T1000 (cell line): ENCODE results near the gene DPPA2.
"Not testable (repeated sequence)": the region's sequence is repeated elsewhere in the genome, so short reads cannot be mapped to it uniquely, and the experiment has no call there.

Experiments
- DNase-seq: peaks from one replicate; lab custom pipeline; 2025; ENCODE audit warnings: mixed read lengths; lab: John Stamatoyannopoulos, UW

DPPA2 gene, protein sequence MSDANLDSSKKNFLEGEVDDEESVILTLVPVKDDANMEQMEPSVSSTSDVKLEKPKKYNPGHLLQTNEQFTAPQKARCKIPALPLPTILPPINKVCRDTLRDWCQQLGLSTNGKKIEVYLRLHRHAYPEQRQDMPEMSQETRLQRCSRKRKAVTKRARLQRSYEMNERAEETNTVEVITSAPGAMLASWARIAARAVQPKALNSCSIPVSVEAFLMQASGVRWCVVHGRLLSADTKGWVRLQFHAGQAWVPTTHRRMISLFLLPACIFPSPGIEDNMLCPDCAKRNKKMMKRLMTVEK

DNA sequence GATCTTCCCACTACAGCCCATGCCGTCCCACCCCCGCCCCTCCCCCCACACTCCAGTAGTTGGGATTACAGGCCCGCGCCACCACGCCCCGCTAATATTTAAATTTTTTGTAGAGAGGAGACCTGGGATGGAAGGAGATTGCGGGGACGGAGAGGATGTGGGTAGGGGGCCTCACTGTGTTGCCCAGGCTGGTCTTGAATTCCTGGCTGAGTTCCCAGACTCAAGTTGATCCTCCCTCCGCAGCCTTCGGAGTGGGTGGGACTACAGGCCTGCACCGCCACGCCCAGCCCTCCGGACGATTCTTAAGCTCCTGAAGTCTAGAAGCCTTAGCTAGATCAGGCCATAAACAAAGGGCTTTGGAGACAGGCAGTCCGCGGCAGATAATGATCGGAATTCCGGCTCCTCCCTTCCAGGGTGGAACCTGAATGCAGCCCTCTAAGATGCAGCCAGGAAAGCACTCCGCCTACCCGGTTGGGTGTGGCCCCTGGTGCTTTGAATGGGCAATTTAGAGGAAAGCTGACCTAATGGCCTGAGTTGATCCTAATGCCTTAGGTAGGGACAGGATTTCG, at the start of gene DPPA2:
TSS of gene DPPA2 (minus strand) at position 356 of the 569 bp plus-strand sequence. CDS start 1,975 bp downstream, outside the sequence.
- DNase-seq, result no peak

DNA sequence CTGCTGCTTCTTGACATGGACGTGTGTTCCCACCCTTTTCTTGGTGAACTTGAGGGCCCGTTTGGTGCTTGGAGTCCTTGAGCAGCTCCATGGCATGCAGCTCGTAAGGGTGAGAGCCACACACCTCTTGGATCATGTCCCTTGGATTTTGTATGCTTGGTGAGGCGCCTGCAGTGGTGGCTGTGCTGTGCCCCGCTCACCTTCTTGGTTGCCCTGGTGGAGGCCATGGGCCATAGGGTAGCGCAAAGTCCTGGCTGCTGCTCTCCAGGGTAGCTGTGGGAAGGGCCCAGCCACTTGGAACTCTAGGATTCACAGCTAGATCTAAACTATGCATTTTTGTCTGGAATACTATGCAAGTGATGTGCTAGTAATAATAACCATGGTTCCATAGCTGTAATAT, 47.8 kb upstream of the DPPA2 start:
- DNase-seq, result no peak

DNA sequence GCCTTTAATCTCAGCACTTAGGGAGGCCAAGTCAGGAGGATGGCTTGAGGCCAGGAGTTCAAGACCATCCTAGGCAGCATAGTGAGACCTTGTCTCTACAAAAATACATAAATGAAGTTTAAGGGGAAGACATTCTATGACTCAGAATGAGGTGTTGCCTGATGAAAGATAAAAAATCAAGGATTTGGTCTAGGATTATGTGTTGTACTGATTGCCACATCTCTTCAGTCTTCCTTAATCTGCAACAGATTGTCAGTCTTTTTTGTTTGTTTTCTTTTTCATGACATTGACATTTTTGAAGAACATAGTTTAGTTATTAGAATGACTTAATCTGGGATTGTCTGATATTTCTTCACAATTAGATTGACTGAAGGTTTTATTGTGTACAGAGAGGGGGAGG, 47.3 kb upstream of the DPPA2 start:
- DNase-seq, result no peak

DNA sequence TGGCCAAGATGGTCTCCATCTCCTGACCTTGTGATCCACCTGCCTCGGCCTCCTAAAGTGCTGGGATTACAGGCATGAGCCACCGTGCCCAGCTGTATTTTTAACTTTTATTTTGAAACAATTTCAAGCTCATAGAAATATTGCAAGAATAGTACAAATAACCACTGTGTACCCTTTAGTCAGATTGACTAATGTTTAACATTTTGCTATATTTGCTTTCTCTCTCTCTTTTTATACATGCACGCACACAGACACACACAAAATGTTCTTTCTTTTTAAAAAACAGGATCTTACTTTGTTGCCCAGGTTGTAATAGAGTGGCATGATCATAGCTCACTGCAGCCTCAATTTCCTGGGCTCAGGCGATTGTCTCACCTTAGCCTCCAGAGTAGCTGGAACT, 46.5 kb upstream of the DPPA2 start:
- no peak for DNase-seq

DNA sequence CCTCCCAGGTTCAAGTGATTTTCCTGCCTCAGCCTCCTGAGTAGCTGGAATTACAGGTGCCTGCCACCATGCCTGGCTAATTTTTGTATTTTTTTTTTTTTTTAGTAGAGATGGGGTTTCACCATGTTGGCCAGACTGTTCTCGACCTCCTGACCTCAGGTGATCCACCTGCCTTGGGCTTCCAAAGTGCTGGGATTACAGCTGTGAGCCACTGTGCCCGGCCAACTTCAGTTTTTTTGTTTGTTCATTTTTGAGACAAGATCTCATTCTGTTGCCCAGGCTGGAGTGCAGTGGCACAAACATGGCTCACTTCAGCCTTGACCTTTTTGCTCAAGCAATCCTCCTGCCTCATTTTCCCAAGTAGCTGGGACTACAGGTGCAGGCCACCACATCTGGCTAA, 42.5 kb upstream of the DPPA2 start:
- not testable (repeated sequence) for DNase-seq

DNA sequence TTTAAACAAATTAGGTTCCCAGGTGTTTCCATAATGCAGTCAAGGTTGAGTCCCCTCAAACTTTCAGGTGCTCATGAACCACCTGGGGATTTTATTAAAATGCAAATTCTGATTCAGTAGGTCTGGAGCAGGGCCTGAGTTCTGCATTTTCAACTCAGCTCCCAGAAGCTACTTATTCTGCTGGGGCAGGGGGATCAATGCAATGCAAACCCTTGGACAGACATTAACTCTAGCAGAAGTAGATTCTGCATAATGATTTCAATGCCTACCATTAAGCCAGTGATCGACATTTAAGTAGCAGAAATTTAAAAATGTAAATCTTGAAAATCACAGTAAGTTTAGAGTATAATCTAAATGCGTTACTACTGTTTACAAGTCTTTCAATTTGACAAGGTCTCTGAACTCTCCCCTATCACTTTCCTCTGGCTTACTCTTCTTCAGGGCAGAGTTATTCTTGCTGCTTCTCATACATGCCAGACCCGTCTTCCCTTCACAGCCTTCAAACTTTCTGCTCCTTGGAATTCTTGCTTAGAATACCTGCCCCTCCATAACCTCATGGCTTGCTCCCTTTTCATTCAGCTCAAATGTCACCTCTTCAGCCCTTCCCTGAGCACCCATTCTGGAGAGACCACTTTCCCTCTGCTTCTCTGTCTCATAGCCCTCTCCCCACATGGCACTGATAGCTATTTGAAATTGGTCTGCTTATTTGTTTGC, 40.3 kb upstream of the DPPA2 start:
- no peak for DNase-seq

DNA sequence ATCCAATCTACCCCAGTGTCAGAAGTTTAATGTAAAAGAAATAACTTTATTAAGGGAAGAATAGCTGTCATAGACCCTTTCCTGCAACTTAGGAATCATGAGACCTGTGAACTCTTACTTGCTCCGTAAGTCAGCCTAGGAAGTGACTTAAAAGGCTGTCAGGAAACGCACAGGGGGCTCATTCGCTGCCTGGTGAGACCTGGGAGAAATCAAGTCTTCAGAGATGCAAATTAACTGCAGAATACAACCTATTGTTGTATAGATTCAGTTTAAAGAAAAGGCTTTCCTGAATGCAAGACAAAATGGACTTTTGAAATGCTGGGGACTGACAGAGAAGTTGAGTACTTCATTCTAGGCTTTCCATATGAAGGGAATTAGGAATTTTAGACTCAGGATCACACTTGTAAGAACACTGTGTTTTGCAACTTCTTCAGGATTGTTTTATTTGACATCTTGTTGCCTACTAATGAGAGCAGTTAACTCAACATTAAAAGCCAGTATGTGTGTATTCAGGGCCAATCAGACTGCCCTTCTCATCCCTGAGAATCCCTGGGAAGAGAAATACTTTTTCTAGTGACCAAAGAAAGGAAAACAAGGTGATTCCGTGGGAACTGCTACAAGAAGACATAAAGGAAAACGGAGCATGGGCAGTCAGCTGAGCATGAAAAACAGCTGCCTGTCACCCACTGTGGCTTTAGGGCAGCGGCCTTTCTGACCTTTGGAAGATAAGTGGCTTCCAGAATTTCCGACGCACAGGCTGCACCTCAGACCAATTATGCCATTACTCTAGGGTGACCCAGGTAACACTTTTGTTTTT, 39.5 kb upstream of the DPPA2 start:
- DNase-seq, result no peak

DNA sequence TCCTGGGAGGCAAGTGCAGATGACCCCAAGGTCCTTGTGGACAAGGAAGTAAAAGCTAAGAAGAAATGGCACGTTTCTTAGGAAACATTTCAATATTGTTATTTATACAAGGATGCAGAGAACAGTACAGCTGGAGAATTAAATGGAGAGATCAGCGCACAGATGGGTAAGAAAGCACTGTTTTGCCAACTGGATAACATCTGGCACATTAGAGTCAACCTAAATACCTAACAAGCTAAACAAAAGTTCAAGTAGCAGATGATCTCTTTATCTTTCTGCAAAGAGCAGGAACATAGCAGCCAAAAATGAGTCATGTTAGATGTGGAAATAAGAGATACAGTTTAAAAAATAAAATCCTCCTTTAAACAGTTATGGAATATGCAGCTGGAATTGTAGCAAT, 36.7 kb upstream of the DPPA2 start:
- no peak for DNase-seq

DNA sequence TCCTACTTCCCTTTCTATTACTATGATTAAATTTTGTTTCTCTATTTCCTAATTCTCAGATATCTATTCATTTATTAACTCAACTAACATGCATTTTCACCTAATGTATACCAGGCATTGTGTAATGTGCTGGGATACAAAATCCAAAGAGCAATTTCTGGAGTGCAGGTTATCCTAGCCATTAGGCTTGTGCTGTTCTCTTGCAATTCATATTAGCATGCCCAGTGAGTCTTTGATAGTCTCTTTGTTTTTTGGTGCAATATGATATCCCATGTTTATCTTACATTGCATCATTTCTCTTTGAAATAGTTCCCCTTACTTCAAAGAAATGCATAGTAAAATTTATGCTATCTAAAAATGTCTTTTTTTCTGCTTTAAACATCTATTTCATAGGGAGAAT, 34.9 kb upstream of the DPPA2 start:
- no peak for DNase-seq

DNA sequence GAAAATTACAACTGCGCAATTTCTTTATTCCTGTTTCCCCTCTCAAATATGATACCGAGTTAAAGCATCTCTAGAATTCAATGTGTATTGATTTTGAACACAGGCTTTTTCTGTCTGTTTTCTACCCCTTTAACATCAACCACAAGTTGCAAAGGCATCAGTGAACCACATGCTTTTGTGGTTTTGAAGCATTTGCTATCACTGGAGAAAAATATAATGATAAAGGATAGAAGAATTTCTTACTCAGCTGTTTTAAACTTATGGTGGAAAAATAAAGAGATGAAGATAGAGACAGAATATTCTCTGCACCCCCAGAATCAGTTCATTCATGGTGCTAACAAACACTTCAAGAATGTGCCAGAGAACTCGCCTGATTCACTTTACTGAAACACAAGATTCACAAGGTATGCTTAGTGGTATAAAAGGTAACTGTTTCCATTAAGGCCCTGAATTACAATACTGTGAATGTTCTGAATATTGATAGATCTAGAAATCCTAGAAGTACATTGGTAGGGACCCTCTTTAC, 30.5 kb upstream of the DPPA2 start:
- no peak for DNase-seq

DNA sequence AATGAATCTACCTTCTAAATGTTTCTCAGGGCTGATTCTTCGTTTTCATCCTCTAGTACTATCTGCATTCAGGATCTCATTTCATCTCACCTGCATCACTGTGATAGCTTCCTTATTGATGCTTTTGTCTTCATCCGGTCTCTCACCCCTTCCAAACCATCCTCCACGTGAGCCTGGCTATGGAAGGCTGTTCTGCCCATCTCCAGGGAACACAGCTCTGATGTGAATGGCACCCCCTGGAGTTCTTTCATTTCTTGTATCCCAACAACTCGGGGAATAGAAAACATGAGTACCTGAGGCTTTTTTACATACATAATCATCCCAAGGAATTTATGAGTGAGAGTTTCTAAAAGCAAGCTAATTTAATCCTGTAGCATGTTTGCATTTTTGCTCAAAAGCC, 29.8 kb upstream of the DPPA2 start:
- no peak for DNase-seq

DNA sequence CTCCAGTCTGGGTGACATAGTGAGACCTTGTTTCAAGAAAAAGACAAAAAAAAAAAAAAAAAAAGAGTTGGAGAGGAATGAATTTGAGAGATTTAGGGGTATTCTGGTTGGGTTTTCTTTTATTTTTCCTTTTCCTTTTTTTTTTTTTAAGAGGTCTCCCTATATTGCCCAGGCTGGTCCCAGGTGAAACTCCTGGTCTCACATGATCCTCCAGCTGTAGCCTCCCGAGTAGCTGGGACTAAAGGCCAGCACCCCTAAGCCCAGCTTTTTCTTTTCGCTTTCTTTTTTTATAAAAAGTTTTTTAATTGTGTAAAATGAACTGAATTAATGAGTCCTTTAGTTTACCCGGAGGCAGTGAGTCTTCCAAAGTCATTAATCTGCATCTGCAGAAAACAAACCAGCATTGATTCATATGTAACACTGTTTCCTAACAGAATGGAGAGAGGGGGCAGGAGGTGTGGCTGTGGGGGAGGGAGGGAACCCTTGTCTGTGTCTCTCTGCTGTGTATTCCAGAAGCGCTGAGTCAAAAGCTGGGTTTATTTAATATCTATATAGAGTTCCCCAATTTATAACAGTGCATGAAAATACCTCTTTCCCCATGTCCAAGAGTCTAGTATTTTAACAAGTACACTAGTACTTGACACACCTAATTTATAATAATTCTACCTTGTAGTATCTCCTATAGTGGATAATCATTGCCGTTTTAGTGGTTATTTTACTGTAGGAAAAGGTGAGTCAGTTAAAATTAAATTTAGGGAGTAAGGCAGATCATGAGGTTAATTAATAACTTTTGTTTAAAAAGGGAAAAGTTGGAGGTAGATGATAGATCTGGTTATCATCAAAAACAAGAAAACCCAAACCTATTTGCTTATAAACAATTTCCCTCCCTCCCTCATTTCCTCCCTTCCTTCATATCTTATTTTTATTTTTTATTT, 23.7 kb upstream of the DPPA2 start:
- DNase-seq, result no peak

DNA sequence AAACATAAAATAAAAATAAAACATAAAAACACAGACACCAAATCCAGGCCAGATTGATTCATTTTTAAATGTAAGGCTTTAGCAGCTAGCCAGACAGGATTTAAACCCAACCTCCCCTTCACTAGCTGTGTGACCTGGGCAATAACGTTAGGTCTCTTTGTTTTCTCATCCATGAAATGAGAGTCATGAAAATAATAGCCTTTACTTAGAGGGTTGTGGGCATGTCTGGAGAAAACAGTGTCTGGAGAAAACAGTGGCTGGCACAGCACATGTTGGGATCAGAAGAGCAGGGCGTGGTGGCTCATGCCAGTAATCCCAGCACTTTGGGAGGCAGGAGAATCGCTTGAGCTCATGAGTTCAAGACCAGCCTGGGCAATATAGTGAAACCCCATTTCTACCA, 22.9 kb upstream of the DPPA2 start:
- DNase-seq, result no peak

DNA sequence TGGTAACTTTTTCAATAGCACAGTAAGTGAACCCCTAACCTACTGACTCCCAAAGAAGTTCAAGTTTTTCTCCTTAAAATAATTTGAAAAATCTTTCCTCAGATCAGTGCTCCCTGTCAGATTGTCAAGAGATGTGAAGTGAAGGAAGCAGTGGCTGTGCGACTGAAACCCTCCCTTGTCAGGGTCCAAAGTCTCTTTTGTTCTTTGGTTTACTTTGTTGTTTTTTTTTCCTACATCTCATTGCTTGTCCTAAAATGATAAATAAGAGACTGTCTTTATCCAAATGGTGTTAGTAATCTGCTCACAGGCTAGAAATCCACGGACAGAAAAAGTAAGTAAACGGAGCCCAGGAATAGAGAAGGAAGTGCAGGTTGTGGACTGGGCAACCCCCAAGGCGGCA, 22.0 kb upstream of the DPPA2 start:
- DNase-seq, result no peak

DNA sequence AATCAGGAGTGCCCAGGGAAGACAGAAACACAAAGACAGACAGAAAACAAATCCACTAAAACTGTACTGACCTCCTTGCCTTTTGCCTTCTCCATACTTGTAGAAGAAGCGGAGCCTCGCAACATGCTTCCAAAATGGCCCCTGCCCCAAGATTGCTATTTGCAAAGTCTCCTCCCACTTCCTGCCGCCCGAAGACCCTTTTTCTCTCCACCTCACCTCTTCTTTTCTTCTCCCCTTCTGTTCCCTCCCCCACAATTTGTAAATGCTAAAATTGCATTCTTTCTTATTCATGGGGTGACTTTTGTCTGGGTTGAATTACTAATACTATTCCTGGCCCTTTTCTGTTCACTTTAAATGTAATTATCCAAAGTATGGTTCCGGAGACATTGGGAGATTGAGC, 21.1 kb upstream of the DPPA2 start, which contains the start of gene DPPA4:
TSS of gene DPPA4 (minus strand) at position 154 of the 400 bp plus-strand sequence. CDS start at position 125, 29 bp downstream.
- DNase-seq, result no peak

DNA sequence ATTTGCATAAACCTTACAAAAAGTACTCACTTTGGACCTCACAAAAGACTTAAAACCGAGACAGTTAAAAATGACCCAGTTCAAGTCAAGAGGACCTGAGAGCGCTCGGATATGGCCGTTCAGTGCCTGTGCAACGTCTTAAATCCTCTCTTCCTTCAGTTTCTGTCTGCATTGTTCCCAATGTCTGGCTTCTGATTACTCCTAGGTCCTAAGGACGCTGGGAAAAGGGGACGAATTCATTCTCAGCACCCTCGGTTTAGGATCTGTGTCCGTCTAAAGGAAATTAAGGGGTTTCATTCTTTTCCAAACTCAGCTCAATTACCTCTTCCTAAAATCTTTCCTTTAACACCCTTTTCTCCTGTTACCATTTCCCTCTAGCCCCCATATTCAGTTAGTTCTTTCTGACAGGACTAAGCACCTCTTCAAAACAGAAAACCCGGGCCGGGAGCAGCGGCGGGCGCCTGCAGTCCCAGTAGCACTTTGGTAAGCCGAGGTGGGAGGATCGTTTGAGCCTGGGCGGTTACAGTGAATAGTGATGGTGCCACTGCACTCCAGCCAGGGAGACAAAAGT, 20.1 kb upstream of the DPPA2 start:
- no peak for DNase-seq

DNA sequence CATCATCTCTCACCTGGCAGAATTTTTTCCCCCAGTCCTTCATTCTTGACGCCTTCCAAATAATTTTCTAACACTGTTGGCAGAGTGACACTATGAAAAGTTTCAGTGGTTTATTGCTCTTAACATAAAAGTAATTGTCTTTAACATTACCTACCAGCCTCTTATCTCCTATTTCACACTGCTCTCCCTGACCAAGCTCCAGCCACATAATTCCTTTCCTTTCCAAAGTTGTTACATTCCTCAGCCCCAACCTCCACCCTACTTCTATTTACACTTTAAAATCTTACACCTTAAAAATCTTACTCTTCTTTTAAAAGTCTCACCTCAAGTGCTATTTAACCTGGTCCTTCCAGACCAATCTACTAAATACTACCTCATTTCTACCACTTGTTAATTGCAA, 18.3 kb upstream of the DPPA2 start:
- DNase-seq, result no peak

DNA sequence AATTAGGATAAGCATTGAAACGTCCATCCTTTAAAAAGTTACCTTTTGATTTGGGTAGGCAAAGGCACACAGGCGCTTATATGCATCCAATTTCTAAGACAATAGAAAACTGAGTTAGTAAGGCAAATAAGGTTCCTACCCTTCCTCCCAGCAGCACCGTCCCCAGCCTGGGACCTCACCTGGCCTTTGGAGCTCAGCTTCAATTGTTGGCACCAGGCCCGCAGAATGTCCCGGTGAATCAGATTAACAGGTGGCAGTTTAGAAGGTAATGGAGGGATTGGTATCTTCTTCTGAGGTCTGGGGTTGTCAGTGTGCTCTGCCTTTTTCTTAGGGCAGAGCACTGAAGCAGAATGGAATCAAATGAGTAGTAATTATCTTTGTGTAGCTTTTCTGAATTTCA, 15.4 kb upstream of the DPPA2 start:
- no peak for DNase-seq

DNA sequence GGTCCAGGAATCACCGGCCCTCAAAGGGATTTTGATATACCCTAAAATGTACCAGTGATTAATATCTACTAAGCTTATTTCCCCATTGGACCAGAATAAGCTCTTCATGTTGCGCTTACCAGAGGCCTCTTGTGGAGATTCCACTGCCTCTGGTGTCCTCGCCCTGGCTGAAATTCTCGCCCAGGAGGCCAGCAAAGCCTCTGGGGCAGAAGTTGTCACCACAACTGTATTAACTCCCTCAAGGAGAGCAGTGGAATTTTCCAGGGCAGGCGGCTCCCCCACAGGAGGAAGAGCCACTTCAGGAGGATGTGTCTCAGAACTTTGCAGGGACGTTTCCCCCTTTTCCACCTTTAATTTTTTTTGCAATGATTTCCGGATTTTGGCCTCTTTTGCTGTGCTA, 14.1 kb upstream of the DPPA2 start:
- no peak for DNase-seq

DNA sequence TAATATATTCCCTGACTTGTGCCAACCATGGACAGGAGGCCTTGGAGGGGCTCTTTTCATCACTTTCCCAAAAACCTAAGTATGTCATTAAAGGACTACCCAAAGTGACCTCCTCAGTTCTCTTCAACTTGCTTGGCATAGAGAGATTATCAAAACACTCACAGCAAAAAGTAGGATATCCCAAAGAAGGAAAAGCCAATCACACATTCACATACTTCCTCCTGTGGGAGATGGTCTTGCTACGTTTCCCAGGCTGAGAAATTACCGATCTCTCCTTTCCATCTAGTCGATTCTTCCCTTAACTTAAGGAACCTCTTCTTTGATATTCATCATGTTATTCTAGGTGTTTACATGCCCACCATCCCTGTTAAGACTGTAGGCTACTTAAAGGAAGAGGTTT, 11.9 kb upstream of the DPPA2 start:
- no peak for DNase-seq

DNA sequence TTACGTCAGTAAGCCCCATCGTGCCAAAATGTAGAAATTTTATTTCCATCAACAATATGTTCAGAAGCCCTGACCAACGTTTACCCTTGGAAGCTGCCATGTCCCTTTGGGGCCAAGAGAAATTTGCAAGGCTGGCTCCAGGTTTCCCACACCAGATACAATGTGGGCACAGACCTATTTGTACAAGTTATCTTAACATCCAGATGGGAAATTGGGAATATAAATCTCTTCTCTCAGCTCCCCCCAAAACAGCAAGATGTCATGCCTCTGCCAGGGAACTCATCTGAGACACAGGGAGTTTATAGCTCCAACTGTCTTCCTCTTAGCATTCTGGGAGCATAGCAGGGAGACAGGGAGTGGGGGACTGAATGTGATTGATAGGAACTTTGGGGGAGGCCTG, 9.3 kb upstream of the DPPA2 start:
- DNase-seq, result no peak
